ENCODE data around the gene PCID2.

DNA sequence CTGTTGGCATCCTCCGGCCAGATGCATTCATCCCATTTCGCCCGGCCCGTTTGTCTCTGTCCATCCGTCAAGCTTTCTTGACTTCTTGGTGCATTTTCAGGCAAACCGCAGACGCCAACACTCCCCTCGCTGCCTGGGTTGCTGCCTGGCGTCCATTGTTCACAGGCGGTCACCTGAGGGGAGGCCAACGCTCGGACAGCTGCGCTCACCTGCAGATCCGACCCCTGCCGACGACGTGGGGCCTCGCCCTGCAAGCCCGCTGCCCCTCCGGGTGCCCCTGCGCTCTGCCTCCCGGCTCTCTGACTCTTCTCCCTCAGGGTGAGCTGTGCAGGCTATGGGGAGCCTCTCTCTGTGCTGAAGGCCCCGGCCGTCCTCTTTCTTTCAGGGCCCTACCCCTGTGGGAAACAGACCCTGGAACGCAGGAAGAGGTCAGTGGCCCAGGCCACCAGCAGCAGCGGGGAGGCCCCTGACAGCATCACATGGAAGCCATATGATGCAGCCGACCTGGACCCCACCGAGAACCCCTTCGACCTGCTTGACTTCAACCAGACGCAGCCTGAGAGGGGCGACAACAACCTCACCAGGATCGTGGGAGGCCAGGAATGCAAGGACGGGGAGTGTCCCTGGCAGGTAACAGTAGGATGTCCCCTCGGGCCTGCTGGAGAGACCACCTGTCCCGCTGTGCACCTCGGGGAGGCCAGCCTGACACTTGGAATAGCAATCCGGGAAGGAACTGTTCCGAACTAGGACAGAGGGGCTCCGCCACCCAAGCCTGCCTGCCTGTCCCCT is 64.8 kb downstream of the PCID2 start:
- TF ChIP-seq, protein P1, sequence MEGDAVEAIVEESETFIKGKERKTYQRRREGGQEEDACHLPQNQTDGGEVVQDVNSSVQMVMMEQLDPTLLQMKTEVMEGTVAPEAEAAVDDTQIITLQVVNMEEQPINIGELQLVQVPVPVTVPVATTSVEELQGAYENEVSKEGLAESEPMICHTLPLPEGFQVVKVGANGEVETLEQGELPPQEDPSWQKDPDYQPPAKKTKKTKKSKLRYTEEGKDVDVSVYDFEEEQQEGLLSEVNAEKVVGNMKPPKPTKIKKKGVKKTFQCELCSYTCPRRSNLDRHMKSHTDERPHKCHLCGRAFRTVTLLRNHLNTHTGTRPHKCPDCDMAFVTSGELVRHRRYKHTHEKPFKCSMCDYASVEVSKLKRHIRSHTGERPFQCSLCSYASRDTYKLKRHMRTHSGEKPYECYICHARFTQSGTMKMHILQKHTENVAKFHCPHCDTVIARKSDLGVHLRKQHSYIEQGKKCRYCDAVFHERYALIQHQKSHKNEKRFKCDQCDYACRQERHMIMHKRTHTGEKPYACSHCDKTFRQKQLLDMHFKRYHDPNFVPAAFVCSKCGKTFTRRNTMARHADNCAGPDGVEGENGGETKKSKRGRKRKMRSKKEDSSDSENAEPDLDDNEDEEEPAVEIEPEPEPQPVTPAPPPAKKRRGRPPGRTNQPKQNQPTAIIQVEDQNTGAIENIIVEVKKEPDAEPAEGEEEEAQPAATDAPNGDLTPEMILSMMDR (IDR thresholded peaks at IDR 0.05), result no peak
- TF ChIP-seq POLR2A (IDR thresholded peaks at IDR 0.05), result no peak

All from heart left ventricle (tissue), 13 donors.